Sigmoid colon (tissue), 7 donors: ENCODE measurements around the gene F13B. TPM values are rescaled to one million over a fixed set of nuclear protein-coding genes. Genes with fewer than 3 reads are reported as not detected.

ENCODE experiments used
- DNase-seq: peaks from one replicate; pipeline ENCODE4 v3.0.0-alpha.2; 2019
- H3K27ac ChIP-seq, 4 donors: fragments of 200-600 bp; sonication (generic); one replicate each; pipeline ENCODE4 v1.5.1; 2016 to 2019; ENCODE audit warnings: mild to moderate bottlenecking in 1 of 4
- H3K27me3 ChIP-seq, 3 donors: fragments of 200-600 bp; sonication (generic); one replicate each; pipeline ENCODE4 v1.5.1; 2019; ENCODE audit warnings: mild to moderate bottlenecking in 1 of 3
- H3K36me3 ChIP-seq, 4 donors: fragments of 200-600 bp; sonication (generic); one replicate each; pipeline ENCODE4 v1.5.1; 2016 to 2019
- H3K4me1 ChIP-seq, 4 donors: fragments of 200-600 bp; sonication (generic); one replicate each; pipeline ENCODE4 v1.5.1; 2017 to 2019
- H3K4me3 ChIP-seq, 4 donors: fragments of 200-600 bp; sonication (generic); one replicate each; pipeline ENCODE4 v1.5.1; 2017 to 2019; ENCODE audit warnings: mild to moderate bottlenecking in 2 of 4, moderate library complexity in 1 of 4
- H3K9me3 ChIP-seq, 4 donors: fragments of 200-600 bp in 3 of 4; sonication (generic) in 3 of 4; one replicate each; pipeline versions ENCODE4 v1.5.1 to v1.6.1; 2013 to 2019
- EP300 ChIP-seq, 4 donors: sonication (generic); formaldehyde crosslinking; IDR thresholded peaks; one replicate each; pipeline ENCODE4 v1.6.1; 2017; ENCODE audit warnings: antibody characterized with exemption in 4 of 4
- POLR2A ChIP-seq, 2 donors: fragments of 450-650 bp; IDR thresholded peaks; one replicate each; pipeline ENCODE4 v1.6.1; 2016; ENCODE audit warnings: antibody characterized with exemption in 2 of 2, mild to moderate bottlenecking in 2 of 2, moderate library complexity in 2 of 2
- POLR2AphosphoS5 ChIP-seq, 4 donors: sonication (generic); formaldehyde crosslinking; IDR thresholded peaks; one replicate each; pipeline ENCODE4 v1.6.1; 2017; ENCODE audit warnings: antibody characterized with exemption in 4 of 4
- WGBS, 2 donors: extraction: QIAGEN DNeasy Blood & Tissue Kit; methylation state at CpG; one replicate each; pipeline ENCODE4 v1.1.7; 2013; 5-methylcytosine and 5-hydroxymethylcytosine counted together
- intact Hi-C: fragments of 100-400 bp; cut with DNase I; formaldehyde crosslinking; loops from one replicate; pipeline ENCODE4 v1.15.1; 2023
- polyA plus RNA-seq, 3 donors: library from polyadenylated mRNA; stranded (reverse); fragments of 200-250 nt; gene quantifications; one replicate each; pipeline ENCODE4 v1.2.3, GENCODE V29; 2013
- total RNA-seq, 4 donors: library from RNA; depleted of rRNA; stranded (reverse); fragments of >200 nt; gene quantifications; one replicate each; pipeline ENCODE4 v1.1.0, GENCODE V29; 2016
- TF ChIP-seq, protein P1 (sequence below), 4 experiments: fragments of 450-650 bp in 3 of 4; fragments of 200-600 bp in 1 of 4; IDR thresholded peaks; one replicate each; pipeline ENCODE4 v1.5.1; 2016 to 2019; ENCODE audit warnings: antibody characterized with exemption in 4 of 4, mild to moderate bottlenecking in 3 of 4, moderate library complexity in 2 of 4
- donor health status: healthy with polysubstance abuse.
- donor health status: Bipolar disorder and iron deficiency.
- donor health status: healthy.

F13B gene
- total and polyA plus RNA-seq, 7 donors = not detected

DNA sequence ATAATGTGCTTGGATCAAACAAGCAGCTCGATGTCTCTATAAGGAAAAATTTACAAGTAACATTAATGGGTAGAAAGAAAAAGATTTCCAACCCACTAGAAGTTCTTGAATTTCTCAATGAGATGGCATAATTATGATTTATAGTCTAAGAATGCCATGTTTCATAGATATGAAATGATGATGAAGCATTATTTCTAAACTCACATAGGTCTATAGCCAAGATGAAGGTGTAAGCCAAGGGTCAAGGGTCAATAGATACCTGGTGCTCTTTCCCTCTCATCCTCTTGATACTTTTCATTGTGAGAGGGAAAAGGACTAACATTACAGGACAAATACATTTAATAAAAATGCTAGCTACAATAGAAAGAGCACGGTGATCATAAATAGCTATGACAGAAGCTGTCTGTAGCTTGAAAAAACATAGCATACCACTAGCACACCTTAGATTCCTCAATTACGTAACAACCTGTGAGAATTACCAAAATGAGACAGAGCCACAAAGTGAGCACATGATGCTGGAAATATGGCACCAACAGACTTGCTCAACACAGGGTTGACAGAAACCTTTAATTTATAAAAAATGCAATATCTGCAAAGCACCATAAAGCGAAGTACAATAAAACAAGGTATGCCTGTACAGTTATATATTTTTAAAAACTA, 26.3 kb upstream of the F13B start:
- 97 to 98% methylated on average over 4 of the region's 4 CpGs for WGBS, 2 donors
- Histone ChIP-seq H3K36me3 (no peaks in the 10 kb centered on the region), H3K4me1 (no peaks in the 10 kb centered on the region), H3K27me3 (no peaks in the 10 kb centered on the region), H3K4me3 (no peak overlapping the region), H3K27ac (no peak overlapping the region), H3K9me3 (no peaks in the 10 kb centered on the region)
- intact Hi-C loops = no loop called here
- no peak for DNase-seq
- TF ChIP-seq EP300 (IDR thresholded peaks at IDR 0.05) (no peak), POLR2A (IDR thresholded peaks at IDR 0.05) (no peak), POLR2AphosphoS5 (IDR thresholded peaks at IDR 0.05) (no peak)
- TF ChIP-seq, protein P1, sequence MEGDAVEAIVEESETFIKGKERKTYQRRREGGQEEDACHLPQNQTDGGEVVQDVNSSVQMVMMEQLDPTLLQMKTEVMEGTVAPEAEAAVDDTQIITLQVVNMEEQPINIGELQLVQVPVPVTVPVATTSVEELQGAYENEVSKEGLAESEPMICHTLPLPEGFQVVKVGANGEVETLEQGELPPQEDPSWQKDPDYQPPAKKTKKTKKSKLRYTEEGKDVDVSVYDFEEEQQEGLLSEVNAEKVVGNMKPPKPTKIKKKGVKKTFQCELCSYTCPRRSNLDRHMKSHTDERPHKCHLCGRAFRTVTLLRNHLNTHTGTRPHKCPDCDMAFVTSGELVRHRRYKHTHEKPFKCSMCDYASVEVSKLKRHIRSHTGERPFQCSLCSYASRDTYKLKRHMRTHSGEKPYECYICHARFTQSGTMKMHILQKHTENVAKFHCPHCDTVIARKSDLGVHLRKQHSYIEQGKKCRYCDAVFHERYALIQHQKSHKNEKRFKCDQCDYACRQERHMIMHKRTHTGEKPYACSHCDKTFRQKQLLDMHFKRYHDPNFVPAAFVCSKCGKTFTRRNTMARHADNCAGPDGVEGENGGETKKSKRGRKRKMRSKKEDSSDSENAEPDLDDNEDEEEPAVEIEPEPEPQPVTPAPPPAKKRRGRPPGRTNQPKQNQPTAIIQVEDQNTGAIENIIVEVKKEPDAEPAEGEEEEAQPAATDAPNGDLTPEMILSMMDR (IDR thresholded peaks at IDR 0.05) = no peak

DNA sequence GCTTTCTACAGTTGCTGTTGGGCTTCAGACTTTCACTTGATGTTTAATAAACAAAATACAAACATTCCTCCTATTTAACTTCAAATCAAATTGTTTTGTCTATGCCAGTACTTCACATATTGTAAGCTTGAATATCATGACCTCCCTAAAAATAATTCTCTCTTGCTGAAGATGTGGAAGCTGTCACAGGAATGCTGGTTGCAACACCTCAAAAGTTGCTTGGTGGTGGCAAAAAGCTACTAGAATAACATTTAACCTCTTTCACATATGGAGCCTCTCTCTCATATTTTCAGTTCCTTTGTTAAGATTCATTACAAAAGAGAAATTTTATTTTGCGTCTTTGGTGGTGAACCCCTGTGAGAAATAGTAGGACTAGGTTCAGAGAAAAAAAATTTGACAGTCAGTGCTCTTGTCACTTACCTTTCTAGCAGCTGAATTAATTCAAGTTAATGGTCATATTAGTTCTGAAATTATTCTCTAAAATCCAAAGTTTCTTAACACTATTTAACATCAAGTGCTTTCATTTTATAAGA, 25.5 kb upstream of the F13B start:
- Histone ChIP-seq H3K9me3 (no peaks in the 10 kb centered on the region), H3K27ac (no peak overlapping the region), H3K36me3 (no peaks in the 10 kb centered on the region), H3K4me1 (no peaks in the 10 kb centered on the region), H3K27me3 (no peaks in the 10 kb centered on the region), H3K4me3 (no peak overlapping the region)
- WGBS, 2 donors = 94% methylated on average over 1 of the region's 1 CpG
- TF ChIP-seq POLR2AphosphoS5 (IDR thresholded peaks at IDR 0.05) = no peak
- TF ChIP-seq, protein P1 (IDR thresholded peaks at IDR 0.05) = no peak
- no peak for TF ChIP-seq EP300 (IDR thresholded peaks at IDR 0.05)
- TF ChIP-seq POLR2A (IDR thresholded peaks at IDR 0.05) = no peak
- intact Hi-C loops = no loop called here
- DNase-seq = no peak

DNA sequence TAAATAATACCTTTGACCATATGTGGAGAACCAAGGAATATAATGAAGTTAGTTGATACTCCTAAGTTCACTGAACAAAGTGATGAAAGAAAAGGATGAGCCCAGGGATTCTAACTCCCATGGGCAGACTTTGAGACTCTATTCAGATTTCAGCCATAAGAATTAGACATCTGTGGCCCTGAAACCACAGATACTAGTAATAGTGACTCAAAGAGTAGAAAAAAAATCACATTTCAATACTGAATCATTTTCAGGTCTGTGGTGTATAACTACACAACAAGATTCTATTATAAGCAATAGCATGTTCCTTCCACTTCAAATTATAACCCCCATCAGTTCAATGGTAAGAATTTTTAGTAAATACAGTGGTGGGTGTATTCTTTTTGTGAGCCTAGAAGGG, 16.4 kb upstream of the F13B start:
- intact Hi-C loops = no loop called here
- no peak for DNase-seq
- Histone ChIP-seq H3K36me3 (no peaks in the 10 kb centered on the region), H3K4me1 (no peaks in the 10 kb centered on the region), H3K27ac (no peak overlapping the region), H3K9me3 (peaks cover 0 to 4% (median 3%) of the 10 kb centered on the region in 4 donors), H3K4me3 (no peak overlapping the region), H3K27me3 (no peaks in the 10 kb centered on the region)
- TF ChIP-seq, protein P1 (IDR thresholded peaks at IDR 0.05) = no peak
- TF ChIP-seq EP300 (IDR thresholded peaks at IDR 0.05) = no peak
- no peak for TF ChIP-seq POLR2AphosphoS5 (IDR thresholded peaks at IDR 0.05)
- TF ChIP-seq POLR2A (IDR thresholded peaks at IDR 0.05) = no peak

DNA sequence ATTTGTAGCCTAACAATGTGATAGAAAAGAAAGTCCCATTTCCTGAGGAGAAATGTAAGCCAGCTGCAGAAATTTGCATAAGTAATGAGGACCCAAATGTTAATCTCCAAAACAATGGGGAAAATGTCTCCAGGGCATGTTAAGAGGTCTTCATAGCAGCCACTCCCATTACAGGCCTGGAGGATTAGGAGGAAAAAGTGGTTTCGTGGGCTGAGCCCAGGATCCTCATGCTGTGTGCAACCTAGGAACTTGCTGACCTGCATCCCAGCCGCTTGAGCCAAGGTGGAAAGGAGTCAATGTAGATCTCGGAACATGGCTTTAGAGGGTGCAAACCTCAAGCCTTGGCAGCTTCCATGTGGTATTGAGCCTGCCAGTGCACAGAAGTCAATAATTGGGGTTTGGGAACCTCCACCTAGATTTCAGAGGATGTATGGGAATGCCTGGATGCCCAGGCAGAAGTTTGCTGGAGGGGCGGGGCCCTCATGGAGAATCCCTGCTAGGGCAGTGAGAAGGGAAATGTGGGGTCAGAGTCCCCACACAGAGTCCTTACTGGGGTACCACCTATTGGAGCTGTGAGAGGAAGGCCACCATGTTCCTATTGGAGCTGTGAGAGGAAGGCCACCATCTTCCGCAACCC, 14.2 kb upstream of the F13B start:
- no peak for DNase-seq
- Histone ChIP-seq H3K9me3 (peaks cover 0 to 4% (median 3%) of the 10 kb centered on the region in 4 donors), H3K4me3 (no peak overlapping the region), H3K4me1 (no peaks in the 10 kb centered on the region), H3K36me3 (no peaks in the 10 kb centered on the region), H3K27me3 (no peaks in the 10 kb centered on the region), H3K27ac (no peak overlapping the region)
- intact Hi-C loops = no loop called here
- TF ChIP-seq POLR2AphosphoS5 (IDR thresholded peaks at IDR 0.05) = no peak
- 97 to 98% methylated on average over 5 of the region's 5 CpGs for WGBS, 2 donors

DNA sequence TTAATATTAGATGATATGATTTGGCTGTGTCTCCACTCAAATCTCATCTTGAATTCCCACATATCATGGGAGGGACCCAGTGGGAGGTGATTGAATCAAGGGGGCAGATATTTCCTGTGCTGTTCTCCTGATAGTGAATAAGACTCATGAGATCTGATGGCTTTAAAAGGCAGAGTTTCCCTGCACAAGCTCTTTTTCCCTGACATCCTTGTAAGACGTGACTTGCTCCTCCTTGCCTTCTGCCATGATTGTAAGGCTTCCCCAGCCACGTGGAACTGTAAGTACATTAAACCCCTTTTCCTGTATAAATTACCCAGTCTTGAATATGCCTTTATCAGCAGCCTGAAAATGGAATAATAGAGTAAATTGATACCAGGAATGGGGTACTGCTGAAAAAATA, 13.3 kb upstream of the F13B start:
- WGBS, 2 donors = 82 to 92% methylated on average over 2 of the region's 2 CpGs
- no peak for TF ChIP-seq POLR2AphosphoS5 (IDR thresholded peaks at IDR 0.05)
- TF ChIP-seq, protein P1 (IDR thresholded peaks at IDR 0.05) = no peak
- TF ChIP-seq POLR2A (IDR thresholded peaks at IDR 0.05) = no peak
- TF ChIP-seq EP300 (IDR thresholded peaks at IDR 0.05) = no peak

More for the DNA sequence above, 13.3 kb upstream of the F13B start:
- Histone ChIP-seq H3K27ac (no peak overlapping the region), H3K4me1 (no peaks in the 10 kb centered on the region), H3K36me3 (no peaks in the 10 kb centered on the region), H3K4me3 (no peak overlapping the region), H3K27me3 (no peaks in the 10 kb centered on the region), H3K9me3 (peaks cover 0 to 4% (median 3%) of the 10 kb centered on the region in 4 donors)
- intact Hi-C loops = no loop called here
- DNase-seq = no peak
